ENCODE results near the gene ZSWIM9.
A peak's percentile ranks its signal among the peaks of the same experiment; 100 is the strongest.
"Not testable (repeated sequence)": the region's sequence is repeated elsewhere in the genome, so short reads cannot be mapped to it uniquely, and the experiment has no call there.

ZSWIM9 gene

GRCh38 chr19:48210005-48210404 lies 39.5 kb downstream of the ZSWIM9 start:
- DNase-seq (ENCODE audit: low read depth) = no peak
- H3K4me3 ChIP-seq (ENCODE audit: low read length) = no peak overlapping the region
- no peak for TF ChIP-seq CTCF (conservative IDR thresholded peaks at IDR 0.05; ENCODE audit: low read length)

- TF ChIP-seq CTCF (conservative IDR thresholded peaks at IDR 0.05; ENCODE audit: low read length) = no peak
- no peak for DNase-seq (ENCODE audit: low read depth)
- no peak overlapping the region for H3K4me3 ChIP-seq (ENCODE audit: low read length)
Observed at GRCh38 chr19:48213959-48214358, 43.5 kb downstream of the ZSWIM9 start.

GRCh38 chr19:48216933-48217332 lies 46.5 kb downstream of the ZSWIM9 start:
- TF ChIP-seq CTCF (conservative IDR thresholded peaks at IDR 0.05; ENCODE audit: low read length) = peak; percentile 8; the same call in 1 of the 2 replicates
- H3K4me3 ChIP-seq (ENCODE audit: low read length) = no peak overlapping the region
- DNase-seq (ENCODE audit: low read depth) = no peak

- peak; percentile 4 for DNase-seq (ENCODE audit: low read depth)
- TF ChIP-seq CTCF (conservative IDR thresholded peaks at IDR 0.05; ENCODE audit: low read length) = no peak
- no peak overlapping the region for H3K4me3 ChIP-seq (ENCODE audit: low read length)
Observed at GRCh38 chr19:48218997-48219396, 48.5 kb downstream of the ZSWIM9 start.

- H3K4me3 ChIP-seq (ENCODE audit: low read length); DNase-seq (ENCODE audit: low read depth): not testable (repeated sequence)
Observed at GRCh38 chr19:48220784-48221183, 50.3 kb downstream of the ZSWIM9 start.

GRCh38 chr19:48221628-48222027 lies 51.1 kb downstream of the ZSWIM9 start:
- H3K4me3 ChIP-seq (ENCODE audit: low read length) = no peak overlapping the region
- no peak for TF ChIP-seq CTCF (conservative IDR thresholded peaks at IDR 0.05; ENCODE audit: low read length)
- DNase-seq (ENCODE audit: low read depth) = no peak

GRCh38 chr19:48230555-48231129 lies 60.2 kb downstream of the ZSWIM9 start:
- no peak overlapping the region for H3K4me3 ChIP-seq (ENCODE audit: low read length)
- DNase-seq (ENCODE audit: low read depth) = no peak
- TF ChIP-seq CTCF (conservative IDR thresholded peaks at IDR 0.05; ENCODE audit: low read length) = no peak

- no peak for TF ChIP-seq CTCF (conservative IDR thresholded peaks at IDR 0.05; ENCODE audit: low read length)
- DNase-seq (ENCODE audit: low read depth) = no peak
- H3K4me3 ChIP-seq (ENCODE audit: low read length) = no peak overlapping the region
Observed at GRCh38 chr19:48237057-48237456, 66.6 kb downstream of the ZSWIM9 start.
